NCI-H2081 treated with DMSO at 0.1 percent for 48 hours (cell line): ENCODE measurements around the gene QPCTL.

Experiments
- DNase-seq: peaks from one replicate; lab custom pipeline; 2025; lab: John Stamatoyannopoulos, UW

QPCTL gene

GRCh38 chr19:45692187-45693105 lies at the start of gene QPCTL:
TSS of gene QPCTL (plus strand) at chr19:45692666. CDS start at chr19:45692704, 38 bp downstream.
- peak; percentile 98 for DNase-seq

GRCh38 chr19:45643024-45643926 lies 49.2 kb upstream of the QPCTL start:
- DNase-seq, result peak; percentile 38

- DNase-seq, result no peak
These were observed 48.3 kb upstream of the QPCTL start for GRCh38 chr19:45643927-45644771.

- no peak for DNase-seq
These were observed 47.3 kb upstream of the QPCTL start for GRCh38 chr19:45645068-45645630.

- DNase-seq, result peak; percentile 30
These were observed 46.7 kb upstream of the QPCTL start for GRCh38 chr19:45645631-45646344.

- no peak for DNase-seq
These were observed 46.1 kb upstream of the QPCTL start for GRCh38 chr19:45646345-45646698.

GRCh38 chr19:45650722-45651121 lies 41.7 kb upstream of the QPCTL start:
- no peak for DNase-seq

- DNase-seq, result no peak
These were observed 38.8 kb upstream of the QPCTL start for GRCh38 chr19:45653634-45654033.

- DNase-seq, result no peak
These were observed 37.4 kb upstream of the QPCTL start for GRCh38 chr19:45655073-45655472.

- DNase-seq, result no peak
These were observed 34.8 kb upstream of the QPCTL start for GRCh38 chr19:45657520-45658167.

- DNase-seq, result no peak
These were observed 33.3 kb upstream of the QPCTL start for GRCh38 chr19:45659096-45659729.

- no peak for DNase-seq
These were observed 31.8 kb upstream of the QPCTL start for GRCh38 chr19:45660636-45661035.

- DNase-seq, result no peak
These were observed 28.7 kb upstream of the QPCTL start for GRCh38 chr19:45663800-45664199.

GRCh38 chr19:45664575-45664974 lies 27.9 kb upstream of the QPCTL start:
- no peak for DNase-seq

- DNase-seq, result no peak
These were observed 24.7 kb upstream of the QPCTL start, which contains the start of gene GIPR for GRCh38 chr19:45667620-45668341. TSS of gene GIPR (plus strand) at chr19:45668221. CDS start at chr19:45669521, 1,300 bp downstream.

- DNase-seq, result no peak
These were observed 24.1 kb upstream of the QPCTL start for GRCh38 chr19:45668342-45668871.

GRCh38 chr19:45670670-45671453 lies 21.6 kb upstream of the QPCTL start:
- DNase-seq, result no peak

- DNase-seq, result no peak
These were observed 17.5 kb upstream of the QPCTL start for GRCh38 chr19:45674946-45675345.
